AG08396 (cell line): ENCODE data around the gene KDM4B.
"Not testable (repeated sequence)": the region's sequence is repeated elsewhere in the genome, so short reads cannot be mapped to it uniquely, and the experiment has no call there.

Source experiments
- DNase-seq: peaks from one replicate; pipeline ENCODE4 v3.0.0; 2012; ENCODE audit warnings: low spot score, mixed read lengths

The KDM4B gene

DNA sequence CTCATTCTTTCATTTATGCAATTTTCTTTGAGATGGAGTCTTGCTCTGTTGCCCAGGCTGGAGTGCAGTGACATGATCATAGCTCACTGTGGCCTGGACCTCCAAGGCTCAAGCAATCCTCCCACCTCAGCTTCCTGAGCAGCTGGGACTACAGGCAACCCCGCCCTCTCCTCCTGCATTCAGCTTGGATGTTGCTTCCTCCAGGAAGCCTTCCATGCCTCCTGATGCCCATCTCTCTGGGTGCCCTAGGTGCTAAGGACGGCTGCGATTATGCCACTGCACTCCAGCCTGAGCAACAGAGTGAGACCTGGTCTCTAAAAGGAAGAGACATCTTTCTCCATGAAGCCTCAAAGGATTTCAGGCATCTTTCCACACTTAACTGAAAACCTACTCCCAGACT is 209.9 kb downstream of the KDM4B start:
- no peak for DNase-seq

DNA sequence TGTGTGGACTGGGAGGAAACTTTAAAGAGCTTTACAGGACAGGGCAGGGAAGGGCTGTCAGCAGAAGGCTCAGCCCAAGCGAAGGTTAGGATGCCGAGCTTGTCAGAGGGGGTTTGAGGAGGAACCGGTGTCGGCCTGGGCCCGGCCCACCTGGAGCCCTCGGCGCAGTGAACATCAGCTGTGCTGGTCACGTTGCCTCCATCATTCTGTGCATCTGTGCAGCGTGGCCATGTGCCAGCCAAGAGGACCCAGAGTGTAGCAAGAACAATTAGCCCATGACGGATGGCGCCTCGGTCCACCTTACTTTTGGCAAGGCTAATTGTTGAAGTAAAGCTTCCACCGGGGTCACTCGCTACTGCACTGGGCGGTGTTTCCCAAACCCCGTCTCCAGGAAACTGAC is 210.3 kb downstream of the KDM4B start:
- DNase-seq = no peak

DNA sequence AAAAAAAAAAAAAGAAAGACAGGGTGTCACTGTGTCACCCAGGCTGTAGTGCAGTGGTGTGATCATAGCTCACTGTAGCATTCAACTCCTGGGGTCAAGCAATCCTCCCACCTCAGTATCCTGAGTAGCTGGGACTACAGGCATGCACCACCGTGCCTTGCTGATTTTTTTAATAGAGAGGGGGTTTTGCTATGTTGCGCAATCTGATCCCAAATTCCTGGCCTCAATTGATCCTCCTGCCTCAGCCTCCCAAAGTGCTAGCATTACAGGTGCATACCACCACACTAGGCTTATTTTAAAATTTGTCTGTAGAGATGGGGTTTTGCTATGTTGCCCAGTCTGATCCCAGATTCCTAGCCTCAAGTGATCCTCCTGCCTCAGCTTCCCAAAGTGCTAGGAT is 212.4 kb downstream of the KDM4B start:
- no peak for DNase-seq

DNA sequence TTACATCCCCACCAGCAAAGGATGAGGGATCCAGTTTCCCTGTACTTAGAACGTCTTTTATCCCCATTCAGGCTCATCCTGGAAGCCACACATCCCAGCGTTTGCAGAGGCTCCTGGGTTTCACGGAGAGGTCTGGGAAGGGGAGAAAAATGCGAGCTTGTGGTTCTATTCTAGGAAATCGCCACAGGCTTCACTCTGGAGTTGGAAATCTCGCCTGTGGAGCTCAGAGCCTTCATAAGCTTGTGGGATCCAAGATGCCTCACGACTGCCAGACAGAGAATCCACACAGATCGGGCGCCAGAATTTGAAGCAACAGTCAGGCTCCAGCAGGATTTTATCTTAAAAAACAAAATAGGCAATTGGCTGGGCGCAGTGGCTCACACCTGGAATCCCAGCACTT is 213.8 kb downstream of the KDM4B start:
- DNase-seq = no peak

DNA sequence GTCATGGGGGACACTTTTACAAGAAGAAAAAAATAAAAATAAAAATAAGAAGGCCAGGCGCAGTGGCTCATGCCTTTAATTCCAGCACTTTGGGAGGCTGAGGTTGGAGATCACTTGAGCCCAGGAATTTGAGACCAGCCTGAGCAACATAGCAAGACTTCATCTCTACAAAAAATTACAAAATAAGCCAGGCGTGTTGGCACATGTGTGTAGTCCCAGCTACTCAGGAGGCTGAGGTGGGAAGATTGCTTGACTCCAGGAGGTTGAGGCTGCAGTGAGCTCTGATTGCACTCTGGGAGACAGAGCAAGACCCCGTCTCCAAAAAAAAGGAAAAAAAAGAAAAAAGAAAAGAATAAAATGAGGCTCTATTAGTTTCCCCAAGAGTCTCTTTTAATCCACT is 214.7 kb downstream of the KDM4B start:
- DNase-seq = no peak

DNA sequence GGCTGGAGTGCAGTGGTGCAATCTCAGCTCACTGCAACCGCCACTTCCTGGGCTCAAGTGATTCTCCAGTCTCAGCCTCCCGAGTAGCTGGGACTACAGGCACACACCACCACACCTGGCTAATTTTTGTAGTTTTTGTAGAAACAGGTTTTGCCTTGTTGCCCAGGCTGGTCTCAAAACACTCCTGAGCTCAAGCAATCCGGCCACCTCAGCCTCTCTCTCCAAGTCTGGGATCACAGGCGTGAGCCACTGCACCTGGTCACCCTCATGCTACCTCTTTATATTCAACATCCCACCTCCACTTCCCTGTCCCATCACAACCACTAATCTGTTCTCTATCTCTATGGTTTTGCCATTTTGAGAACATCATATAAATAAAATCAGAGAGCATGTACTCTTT is 216.0 kb downstream of the KDM4B start:
- no peak for DNase-seq

DNA sequence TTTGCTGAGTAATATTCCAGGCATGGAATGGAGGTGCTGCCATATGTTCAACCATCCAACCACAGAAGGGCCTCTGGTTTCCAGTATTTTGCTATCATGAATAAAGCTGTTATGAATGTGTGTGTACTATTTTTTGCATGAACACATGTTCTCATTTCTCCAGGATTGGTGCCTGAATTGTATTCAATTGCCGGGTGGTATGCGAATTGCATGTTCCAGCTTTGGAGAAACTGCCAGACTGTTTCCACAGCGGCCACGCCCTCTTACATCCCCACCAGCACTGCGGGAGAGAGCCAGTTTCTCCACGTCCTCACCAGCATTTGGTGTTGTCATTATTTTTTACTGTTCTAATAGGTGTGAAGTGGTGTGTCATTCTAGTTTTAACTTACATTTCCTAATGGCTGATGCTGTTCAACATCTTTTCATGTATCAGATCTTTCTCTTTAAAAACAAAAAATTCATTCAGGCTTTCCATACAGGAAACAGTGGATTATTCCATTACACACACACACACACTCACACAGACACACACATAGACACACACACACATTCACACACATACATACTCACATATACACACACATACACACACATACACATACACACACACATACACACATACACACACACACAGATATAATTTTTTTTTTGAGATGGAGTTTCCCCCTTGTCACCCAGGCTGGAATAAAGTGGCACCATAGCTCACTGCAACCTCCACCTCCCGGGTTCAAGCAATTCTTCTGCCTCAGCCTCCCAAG is 217.6 kb downstream of the KDM4B start:
- peak; percentile 57 for DNase-seq

DNA sequence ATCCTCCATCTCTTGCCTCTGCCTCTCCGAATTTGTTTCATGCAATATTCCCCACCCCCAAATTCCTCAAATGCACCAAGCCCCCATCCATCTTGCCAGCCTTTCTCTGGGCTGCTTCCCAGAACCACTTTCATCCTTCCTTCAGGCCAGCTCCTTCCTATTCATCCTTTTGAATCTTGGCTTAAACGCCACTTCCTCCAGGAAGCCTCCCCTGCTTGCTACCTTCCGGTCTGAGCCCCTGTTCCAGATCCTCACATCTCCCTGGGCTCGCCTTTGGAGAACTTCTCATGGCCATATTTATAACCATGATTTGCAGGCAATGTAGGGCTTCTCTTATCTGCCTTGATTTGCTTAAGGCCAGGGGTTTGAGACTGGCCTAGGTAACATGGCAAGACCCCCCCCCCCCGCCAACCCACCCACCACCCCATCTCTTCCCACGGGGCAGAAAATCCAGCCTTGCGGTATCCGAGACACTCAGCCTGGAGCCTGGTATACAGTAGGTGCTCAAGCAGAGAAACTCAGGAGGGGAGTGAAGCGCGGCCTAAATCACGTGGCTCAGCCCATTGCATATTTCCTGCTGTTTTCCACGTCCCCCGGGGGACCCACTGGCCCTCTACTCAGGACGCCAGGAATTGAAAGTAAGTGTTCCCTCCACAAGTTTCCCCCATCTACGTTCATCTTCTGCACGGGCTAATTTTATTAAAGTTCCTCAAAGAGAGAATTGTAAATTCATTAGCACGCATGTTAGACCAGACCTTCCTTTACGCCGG is 219.8 kb downstream of the KDM4B start:
- no peak for DNase-seq

DNA sequence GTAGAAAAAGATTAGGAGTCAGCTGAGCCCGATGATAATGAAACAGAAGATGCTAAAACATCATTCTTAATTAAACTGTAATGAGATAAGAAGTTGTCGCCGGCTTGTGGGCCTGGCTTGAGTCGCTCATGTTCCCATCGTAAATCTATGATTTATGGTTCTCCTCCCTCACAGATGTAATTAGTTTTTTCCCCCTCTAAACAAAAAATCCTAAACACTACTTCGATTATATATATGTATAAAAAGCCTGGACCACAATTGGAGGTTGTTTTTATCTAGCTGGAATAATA is 220.3 kb downstream of the KDM4B start:
- DNase-seq = no peak

DNA sequence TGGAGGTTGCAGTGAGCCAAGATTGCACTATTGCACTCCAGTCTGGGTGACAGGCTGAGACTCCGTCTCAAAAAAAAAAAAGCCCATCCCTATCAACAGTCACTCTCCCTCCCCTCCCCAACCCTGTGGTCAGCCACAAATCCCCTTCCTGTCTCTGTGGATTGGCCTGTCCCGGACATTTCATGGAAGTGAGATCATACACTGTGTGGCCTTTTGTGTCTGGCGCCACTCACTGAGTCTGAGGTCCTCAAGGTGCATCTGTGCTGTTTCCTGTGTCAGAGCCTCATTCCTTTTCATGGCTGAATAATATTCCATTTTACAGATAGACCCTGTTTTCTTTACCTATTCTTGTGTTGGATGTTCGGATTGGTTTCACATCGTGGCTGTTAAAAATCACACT is 222.2 kb downstream of the KDM4B start:
- no peak for DNase-seq

DNA sequence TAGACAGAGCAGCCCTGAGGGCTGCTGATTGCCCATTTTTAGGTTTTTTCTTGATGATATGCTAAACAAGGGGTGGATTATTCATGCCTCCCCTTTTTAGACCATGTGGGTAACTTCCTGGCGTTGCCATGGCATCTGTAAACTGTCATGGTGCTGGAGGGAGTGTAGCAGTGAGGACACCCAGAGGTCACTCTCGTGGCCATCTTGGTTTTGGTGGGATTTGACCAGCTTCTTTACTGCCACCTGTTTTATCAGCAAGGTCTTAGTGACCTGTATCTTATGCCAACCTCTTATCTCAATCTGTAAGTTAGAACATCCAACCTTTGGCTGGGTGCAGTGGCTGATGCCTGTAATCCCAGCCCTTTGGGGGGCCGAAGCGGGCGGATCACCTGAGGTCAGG is 223.7 kb downstream of the KDM4B start:
- no peak for DNase-seq

DNA sequence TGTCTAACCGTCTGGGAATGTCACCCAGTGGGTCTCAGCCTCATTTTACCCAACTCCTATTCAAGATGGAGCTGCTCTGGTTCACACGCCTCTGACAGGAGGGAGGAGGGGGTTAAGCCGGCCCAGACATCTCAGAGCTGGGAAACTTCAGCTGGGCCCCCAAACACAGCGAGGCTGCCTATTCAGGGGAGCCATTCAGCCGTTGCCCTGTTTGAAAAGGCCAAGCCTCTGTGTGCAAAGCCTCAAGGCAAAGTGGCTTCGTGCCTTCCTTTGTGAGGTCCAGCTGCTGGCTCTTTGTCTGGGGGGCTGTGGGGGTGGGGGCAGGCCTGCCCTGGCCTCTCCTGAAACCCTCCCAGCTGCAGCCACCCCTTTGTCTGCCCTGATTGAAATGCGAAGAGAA is 224.3 kb downstream of the KDM4B start:
- no peak for DNase-seq

DNA sequence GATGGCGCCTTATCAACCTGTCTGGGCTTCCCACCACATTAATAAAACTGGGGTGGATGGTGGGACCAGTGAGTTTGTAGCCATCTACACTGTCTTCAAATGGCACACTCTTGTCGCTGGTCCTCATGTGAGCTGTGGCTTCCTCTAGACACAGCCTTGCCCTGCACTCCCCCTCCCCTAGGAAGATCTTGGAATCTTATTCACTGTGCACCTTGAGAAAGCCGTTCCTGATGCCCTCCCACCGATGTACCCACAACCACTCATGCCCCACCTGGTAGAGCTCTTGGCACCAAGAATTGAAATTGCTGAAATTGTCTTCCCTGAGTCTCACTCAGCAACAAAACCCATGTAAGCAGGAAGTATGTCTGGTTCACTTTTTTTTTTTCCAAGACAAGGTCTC is 225.7 kb downstream of the KDM4B start:
- no peak for DNase-seq

DNA sequence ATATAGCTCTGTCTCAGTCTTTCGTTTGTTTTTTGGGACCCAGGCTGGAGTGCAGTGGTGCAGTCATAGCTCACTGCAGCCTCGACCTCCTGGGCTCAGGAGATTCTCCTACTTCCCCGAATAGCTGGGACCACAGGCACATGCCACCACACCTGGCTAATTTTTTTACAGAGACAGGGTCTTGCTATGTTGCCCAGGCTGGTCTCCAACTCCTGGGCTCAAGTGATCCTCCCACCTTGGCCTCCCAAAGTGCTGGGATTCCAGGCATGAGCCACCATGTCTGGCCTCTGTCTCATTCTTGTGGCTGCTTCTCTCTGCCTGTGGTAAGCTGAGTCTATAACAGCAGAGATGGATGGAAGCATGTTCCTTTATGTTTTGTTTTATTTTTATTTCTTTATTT is 226.7 kb downstream of the KDM4B start:
- not testable (repeated sequence) for DNase-seq

DNA sequence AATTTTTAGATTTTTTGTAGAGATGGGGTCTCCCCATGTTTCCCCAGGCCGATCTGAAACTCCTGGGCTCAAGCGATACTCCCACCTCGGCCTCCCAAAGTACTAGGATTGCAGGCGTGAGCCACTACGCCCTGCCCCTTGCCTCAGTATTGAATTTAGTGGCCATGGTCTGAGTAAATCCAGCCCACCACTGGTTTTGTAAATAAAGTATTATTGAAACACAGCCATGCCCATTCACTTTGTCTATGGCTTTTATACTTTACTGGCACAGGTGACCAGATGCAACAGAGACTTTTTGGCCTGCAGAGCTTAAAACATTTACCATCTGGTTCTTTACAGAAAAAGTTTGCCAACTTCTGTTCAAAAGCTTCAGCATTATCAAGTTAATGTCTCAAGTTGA is 227.9 kb downstream of the KDM4B start:
- DNase-seq = no peak

DNA sequence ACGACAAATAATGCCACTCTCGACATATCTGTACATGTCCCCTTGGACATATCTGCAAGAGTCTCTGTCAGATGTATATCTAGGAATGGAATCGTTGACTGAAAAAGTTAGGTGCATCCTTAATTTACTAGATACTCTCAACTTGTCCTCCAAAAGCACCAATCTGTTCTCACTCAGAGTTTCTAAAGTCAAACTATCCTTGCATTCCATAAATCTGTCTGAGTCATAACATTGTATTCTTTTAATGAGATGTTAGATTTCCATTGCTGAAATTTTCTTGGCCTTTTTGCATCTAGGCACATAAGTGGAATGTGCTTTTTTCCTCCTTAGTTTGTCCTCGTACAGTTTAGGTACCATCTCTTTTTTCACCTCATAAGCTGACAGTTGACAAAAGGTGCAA is 231.9 kb downstream of the KDM4B start:
- DNase-seq = no peak

DNA sequence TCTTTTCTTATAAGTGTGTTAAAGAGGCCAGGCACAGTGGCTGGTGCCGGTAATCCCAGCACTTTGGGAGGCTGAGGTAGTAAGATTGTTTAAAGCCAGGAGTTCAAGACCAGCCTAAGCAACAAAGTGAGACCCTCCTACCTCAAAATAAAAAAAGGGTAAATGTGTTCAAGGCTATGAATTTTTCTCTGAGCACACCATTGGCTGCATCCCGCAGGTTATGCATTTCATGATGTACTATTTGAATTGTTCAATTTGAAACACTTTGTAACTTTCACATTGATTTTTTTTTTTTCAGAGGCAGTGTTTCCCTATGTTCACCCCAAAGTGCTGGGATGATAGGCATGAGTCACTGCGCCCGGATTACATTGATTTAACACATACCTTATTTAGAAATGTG is 233.6 kb downstream of the KDM4B start:
- no peak for DNase-seq
